ENCODE measurements around the gene ZSCAN4.

The ZSCAN4 gene, protein sequence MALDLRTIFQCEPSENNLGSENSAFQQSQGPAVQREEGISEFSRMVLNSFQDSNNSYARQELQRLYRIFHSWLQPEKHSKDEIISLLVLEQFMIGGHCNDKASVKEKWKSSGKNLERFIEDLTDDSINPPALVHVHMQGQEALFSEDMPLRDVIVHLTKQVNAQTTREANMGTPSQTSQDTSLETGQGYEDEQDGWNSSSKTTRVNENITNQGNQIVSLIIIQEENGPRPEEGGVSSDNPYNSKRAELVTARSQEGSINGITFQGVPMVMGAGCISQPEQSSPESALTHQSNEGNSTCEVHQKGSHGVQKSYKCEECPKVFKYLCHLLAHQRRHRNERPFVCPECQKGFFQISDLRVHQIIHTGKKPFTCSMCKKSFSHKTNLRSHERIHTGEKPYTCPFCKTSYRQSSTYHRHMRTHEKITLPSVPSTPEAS

DNA sequence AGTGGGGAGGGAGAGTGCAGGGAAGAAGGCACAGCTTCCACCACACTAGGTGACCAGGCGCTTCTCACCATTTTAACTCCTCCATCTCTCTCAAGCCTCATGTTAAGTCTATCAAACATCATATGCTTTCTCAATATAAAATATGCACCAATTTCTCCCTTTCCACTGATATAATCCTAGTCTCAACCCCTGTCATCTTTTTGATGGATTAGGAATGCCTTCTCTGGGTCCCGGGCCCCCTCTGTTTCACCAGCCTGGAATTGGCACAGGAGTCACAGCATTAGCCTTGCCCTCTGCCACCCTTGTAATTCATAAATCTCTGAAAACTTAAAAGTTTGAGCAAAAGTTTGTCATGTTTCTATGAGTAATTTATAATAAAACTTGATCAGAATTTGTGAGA lies at the start of gene ZSCAN4:
Gene ZSCAN4 (plus strand): TSS at position 301 of the 400 bp plus-strand sequence. CDS start 7,211 bp downstream, outside the sequence.
- no peak for DNase-seq

DNA sequence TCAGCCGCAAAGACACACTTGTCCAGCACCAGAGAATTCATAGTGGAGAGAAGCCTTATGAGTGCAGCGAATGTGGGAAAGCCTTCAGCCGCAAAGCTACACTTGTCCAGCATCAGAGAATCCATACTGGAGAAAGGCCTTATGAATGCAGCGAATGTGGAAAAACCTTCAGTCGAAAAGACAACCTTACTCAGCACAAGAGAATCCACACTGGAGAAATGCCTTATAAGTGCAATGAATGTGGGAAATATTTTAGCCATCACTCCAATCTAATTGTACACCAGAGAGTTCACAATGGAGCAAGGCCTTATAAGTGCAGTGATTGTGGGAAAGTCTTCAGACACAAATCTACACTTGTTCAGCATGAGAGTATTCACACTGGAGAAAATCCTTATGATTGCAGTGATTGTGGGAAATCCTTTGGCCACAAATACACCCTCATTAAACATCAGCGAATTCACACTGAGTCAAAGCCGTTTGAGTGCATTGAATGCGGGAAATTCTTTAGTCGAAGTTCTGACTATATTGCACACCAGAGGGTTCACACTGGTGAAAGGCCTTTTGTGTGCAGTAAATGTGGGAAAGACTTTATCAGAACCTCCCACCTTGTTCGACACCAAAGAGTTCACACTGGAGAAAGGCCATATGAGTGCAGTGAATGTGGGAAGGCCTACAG lies 47.9 kb upstream of the ZSCAN4 start:
- no peak for DNase-seq

DNA sequence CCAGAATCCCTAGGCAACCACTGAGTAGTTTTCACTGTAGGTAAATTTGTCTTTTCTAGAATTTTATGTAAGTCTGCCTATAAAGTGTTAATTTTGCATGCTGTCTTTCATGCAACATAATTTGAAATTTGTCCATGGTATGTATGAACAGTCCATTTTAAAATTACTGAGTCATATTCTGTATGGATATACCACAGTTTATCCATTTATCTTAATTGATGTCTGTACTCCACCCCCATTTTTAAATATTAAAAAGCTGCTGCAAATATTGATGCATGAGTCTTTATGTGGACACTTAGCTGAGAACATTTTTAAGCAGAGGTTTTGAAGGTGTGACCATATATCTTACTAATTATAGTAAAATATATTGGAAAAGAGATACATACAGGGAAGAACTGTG lies 45.6 kb upstream of the ZSCAN4 start:
- no peak for DNase-seq

DNA sequence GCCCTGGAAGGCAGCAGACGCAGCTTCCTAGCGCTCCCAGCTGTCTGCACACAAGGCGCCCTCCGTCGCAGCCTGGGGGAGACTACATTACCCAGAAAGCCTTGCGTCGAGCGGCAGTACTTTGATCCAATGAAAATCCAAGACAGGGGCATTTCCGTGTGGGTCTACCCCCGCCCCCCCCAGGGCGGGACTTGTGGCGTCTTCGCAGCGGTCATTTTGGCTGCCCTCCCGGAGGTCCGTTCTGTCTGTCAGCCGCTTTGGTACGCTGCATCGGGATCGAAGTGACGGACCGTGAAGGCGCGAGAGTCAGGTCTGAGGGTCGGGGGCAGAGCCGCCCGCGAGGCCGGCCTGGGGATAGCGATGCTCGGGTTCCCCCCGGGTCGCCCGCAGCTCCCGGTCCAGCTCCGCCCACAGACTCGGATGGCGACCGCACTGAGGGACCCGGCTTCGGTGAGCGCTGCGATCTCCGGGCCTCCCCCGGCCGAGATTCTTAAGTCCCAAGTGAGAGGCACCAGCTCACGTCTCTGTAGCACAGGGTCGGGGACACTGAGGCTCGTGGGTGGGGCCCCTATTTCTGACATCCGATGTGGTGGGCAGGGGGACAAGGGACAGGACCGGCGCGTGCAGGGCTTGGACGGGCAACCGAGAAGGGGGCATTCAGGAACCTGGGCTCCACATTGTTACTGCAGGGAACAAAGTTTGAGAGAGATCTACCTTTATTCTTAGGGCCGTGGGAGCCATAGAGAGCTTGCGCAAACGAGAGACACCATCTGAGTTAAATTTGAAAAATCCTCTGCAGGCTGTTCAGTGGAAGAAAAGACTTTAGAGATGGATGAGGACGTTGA lies 35.5 kb upstream of the ZSCAN4 start, which contains the start of gene ZNF211:
Gene ZNF211 (plus strand): TSS at position 182 of the 845 bp plus-strand sequence. CDS start 179 bp downstream, at position 361.
- DNase-seq = peak; percentile 76 to 87 (median 81)

DNA sequence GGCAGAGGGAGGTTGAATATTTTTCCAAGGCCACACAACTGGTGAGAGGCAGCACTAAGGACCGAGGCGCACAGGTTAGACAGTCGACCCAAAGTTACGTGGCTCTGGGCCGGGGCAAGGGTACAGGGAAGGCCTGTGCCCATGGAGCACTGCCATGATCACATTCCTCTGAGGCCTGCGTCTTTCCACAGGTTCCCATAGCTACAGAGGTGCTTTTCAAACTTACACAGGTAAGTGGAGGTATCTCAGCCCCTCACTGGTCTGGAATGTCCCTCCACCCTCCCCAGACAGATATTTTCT lies 35.0 kb upstream of the ZSCAN4 start:
- DNase-seq = no peak

DNA sequence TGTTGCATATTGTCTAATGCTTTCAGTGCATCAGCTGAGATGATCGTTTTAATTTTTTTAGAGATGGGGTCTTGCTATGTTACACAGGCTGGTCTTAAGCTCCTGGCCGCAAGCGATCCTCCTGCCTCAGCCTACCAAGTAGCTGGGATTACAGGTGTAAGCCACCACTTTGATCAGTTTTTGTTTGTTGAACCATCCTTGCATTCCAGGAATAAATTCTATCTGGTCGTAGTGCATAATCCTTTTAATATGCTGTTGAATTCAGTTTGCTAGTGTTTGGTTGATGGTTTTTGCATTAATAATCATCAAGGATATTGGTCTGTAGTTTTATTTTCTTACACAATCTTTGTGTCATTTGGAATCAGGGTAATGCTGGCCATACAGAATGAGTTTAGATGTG lies 31.4 kb upstream of the ZSCAN4 start:
- peak in 1 of 6 experiments; percentile 18 for DNase-seq

DNA sequence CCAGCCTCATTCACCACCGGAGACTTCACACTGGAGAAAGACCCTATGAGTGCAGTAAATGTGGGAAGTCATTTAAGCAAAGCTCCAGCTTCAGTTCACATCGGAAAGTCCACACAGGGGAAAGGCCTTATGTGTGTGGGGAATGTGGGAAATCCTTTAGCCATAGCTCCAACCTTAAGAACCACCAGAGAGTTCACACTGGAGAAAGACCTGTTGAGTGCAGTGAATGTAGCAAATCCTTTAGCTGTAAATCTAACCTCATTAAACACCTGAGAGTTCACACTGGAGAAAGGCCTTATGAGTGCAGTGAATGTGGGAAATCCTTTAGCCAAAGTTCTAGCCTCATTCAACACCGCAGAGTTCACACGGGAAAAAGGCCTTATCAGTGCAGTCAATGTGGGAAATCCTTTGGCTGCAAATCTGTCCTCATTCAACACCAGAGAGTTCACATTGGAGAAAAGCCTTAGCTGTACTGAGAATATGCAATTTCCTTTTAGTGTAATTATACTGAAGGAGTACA lies 27.0 kb upstream of the ZSCAN4 start:
- no peak for DNase-seq

DNA sequence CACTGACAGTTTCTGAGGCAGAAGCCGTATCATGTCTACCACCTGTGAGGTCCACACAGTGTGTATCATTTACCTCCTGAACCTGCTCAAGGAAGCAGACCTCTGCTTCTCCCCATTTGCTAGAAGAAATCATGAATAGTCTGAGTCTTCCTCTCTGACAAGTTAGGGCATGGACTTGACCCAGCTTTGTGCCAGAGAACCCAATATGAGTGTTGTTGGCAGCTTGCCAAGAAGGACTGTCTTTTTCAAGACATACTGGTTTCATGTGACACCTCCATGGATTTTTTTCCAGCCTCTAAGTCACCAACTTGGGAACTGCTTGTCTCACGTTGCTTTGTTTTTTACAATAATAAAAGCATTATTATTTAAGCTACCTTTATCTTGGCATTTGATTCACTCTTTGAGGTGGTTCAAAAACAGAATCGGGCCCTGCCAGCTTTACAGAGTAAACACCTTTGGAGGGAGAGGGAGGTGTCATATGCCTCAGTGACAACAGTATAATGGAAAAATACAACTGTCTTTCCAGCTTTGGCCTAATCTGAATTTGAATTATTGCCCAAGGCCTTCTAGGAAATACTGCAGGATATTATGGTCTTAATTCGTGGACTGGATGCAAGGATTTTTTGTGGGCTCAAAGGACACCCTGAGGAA lies 26.2 kb upstream of the ZSCAN4 start:
- no peak for DNase-seq

DNA sequence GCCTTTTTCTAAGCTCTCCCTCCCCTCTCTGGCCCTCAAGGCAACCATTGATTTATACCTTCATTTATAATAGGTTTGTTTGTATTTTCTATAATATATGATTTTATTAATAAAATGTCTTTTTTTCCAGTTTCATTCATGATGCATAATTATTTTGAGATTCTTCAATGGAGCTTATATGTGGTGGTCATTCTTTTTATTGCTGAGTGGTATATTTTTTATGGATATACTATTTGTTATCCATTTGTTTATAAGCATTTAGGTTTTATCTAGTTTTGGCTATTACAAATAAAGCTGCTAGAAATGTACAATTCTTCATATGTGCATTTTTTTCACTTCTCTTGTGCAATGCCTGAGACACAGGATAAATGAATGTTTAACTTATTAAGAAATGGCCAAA lies 25.0 kb upstream of the ZSCAN4 start:
- no peak for DNase-seq

DNA sequence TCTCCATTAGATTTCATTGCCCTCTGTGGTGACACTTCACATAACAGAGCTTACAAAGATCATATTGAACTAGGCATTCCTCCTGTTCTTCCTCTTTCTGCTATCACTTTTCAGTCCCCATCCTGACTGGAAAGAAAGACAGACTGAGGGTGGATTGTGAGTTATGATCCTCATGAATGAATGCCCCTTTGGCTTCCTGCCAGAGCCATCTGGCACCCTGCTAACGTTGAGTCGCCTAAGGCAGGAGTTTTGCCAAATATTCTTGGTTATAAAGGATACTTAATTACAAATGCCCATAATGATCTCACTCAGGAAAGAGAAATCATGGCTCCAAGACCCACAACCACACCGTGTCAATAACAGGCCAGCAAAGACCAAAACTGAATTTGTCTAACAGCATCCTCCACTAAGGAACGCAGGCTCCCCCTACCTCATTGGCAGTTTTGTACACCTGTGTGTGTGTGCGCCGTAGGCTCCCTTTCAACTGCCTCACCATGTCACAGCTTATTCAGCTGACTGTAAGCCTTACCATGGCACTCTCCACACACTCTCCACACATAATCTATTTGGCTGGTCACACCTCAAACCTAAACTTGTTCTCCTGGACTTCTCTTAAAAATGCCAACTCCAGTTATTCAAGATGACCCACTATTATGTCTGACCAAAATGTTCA lies 20.3 kb upstream of the ZSCAN4 start:
- DNase-seq = no peak

DNA sequence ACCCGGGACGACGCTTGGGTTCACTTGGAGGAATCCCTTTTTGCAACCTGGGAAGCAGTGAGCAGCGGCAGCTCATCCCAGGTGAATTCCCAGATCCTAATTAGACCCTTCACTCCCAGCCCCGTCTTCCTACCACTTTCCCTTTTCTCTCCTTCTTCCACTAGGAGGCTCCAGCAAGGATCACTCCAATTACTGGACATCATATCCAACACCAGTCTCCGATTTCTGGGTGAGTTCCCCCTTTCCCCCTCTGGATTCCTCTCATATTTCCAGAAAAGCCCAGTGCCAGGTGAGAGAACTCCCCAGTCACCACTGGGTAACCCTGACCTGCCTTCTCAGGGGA lies 17.1 kb upstream of the ZSCAN4 start:
- DNase-seq = no peak

DNA sequence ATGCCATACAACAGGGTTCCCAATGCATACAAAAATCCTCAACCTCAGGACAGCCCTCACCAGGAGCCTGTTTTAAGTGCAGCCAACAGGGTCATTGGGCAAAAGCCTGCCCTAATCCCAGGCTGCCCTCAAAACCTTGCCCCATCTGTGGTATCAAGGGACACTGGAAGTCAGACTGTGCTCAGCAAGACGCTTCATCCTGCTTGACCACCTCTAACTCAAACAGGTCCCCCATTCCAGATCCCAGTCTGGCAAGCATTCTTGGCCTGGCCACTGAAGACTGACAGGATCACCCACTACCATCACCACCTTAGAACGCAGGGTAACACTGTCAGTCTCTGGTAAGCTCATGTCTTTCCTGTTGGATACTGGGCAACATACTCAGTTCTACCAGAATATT lies 15.0 kb upstream of the ZSCAN4 start:
- no peak for DNase-seq

DNA sequence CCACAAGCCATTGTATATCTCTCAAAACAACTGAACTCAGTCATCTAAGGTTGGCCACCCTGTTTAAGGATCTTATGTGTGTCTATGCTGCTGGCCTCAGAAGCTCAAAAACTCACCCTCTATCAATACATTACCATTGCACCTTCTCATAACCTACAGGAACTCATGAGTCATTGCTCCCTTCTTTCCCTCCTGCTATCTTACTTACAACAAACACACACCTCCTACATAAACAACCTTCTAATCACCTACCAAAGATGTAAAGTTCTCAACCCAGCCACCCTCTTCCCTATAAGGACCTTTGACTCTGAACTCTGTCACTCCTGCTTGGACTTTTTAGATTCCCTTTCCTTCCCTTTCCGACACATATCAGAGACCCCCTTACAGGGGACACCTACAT lies 13.3 kb upstream of the ZSCAN4 start:
- DNase-seq = no peak

DNA sequence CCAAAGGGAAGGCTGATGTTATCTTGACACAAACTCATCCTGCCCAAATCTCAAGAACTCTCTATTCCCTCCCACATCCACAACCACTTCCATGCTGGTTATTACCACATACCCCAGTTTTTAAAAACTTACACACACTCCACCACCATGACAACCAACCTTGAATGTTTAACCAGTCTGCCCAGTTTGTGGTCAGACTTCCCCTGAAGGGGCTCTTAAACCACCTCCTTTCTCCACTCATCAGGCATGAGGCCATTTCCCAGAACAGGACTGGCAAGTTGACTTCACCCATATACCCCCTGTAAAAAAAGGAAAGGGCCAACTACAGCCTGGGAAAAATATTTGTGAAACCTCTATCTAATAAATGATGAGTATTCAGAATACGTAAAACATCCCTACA lies 12.4 kb upstream of the ZSCAN4 start:
- no peak for DNase-seq

DNA sequence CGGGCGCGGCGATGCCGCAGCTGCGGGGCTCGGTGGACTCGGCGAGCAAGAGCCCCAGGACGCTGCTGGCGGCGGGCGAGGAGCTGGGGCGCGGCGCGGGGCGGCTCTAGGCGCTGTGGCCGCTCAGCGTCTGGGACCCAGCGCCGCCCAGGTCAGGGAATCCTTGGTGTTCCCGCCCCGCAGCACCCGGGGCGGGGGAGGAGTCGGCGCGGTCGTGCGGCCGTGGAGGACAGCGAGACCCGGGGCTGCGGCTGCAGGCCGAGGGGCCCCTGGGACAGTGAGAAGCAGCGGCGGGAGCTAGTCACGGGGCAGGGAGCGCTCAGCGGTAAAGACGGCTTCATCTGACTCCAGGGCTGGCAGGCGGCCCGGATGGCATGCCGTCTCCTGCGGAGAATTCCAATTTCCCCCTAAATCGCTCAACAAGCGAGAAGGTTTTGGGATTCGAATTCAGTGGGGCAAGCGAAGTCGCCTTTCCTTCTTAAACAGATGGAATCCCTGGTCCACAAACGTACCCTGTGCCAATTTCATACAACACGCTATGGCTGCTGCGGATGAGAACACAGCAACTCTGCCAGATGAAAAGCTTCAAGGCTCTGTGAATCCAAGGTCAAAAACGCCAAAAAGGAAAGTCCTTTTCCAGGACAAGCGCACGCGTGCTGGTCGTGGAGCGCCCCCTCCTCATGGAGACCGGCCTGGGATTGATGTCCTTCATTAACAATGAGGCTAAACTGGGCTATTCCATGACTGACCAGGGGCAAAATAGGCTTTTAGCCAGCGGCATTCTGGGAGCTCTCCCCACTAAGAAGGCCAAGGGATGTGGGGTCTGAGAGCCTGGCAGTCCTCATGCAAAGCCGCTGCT lies 4.2 kb upstream of the ZSCAN4 start:
- DNase-seq = peak in 2 of 6 experiments; percentile 22 to 23

DNA sequence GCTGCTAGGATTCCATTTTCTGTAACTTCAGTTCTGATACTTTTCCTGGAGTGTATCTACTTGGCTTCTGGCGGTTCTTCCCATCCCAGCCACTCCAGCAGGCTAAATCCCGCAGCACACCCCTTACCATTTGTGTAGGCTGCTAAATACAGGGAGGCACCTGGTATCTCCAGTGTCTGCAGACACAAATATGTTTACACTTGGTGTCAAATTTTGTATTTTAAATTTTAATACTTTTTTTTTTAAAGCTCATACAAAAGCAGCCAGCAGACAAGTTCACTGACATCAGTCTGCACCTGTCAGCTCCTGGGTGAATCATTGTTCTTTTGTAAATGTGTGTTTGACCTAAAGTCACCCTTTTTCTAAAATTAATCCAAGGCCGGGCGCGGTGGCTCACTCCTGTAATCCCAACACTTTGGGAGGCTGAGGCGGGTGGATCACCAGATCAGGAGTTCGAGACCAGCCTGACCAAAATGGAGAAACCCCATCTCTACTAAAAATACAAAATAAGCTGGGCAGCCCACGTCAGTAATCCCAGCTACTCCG lies 3.4 kb upstream of the ZSCAN4 start:
- no peak for DNase-seq

DNA sequence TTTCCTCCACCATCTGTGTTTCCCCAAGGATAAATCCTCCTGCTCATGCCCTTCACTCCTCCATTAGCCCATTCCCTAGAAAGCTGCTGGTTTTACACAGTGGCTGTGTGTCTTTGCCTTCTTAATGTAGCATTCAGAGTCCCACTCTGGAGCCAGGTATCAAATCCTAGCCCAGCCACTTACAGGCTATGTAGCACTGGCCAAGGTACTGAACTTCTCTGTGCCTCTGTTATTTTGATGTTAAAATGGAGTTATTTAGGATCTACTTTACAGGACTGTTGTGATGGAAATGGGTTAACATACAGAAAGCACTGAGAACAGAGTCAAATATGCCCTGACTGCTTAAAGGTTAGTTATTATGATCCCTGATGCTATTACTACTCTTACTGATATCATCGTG lies 1.5 kb upstream of the ZSCAN4 start:
- no peak for DNase-seq

DNA sequence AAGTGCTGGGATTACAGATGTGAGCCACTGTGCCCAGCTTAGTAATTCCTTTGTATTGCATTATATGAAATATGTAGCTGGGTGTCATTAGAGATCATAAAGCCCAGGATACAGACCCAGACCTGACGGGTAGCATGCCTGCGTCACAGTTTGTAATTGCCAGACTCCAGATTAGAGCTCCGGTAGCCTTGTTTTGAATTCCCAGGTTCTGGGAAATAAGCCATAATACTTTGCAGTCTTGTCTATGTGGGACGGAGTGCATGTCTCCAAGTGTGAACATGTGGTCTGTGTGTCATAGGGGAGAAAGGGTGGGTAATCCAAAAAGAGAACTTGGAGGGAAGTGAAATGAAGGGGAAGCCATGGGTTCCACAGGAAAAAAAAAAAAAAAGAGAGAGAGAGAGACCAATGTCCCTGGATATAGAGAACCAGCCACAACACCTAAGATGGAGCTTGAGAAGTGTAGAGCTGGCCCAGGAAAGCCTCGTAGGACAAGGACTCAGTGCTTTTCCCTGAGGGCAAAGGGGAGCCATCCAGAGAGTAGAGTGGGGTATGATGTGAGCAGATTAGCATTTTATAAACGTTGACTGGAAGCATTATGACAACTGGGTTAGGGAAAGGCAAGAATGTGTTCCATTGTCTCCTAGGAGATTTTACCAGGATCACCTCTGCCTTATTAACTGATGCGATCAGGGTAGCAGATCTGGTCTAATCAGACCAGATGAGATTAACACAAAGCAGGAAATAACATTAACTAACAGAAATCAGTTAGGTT lies 2.6 kb downstream of the ZSCAN4 start:
- no peak for DNase-seq

DNA sequence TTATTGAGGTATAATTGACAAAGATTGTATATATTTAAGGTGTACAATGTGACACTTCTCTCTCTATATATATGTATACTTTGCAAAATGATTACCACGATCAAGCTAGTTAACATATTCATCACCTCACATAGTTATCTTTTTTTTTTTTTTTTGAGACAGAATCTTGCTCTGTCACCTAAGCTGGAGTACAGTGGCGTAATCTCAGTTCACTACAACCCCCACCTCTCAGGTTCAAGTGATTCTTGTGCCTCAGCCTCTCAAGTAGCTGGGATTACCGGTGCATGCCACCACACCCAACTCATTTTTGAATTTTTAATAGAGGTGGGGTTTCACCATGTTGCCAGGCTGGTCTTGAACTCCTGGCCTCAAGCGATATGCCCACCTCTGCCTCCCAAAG lies 3.7 kb downstream of the ZSCAN4 start:
- DNase-seq = no peak

DNA sequence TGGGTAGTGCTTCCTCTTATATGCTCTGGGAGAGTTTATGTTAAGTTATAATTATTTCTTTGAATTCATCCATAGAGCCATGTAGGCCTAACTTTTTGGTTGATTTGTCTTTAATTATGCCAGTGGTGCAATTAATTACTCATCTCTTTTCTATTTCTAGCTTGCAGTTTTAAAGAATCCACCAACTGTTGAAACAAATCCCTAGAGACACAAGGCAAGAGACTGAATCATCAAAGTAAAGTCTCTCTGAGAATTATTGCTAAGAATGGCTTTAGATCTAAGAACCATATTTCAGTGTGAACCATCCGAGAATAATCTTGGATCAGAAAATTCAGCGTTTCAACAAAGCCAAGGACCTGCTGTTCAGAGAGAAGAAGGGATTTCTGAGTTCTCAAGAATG lies 7.1 kb downstream of the ZSCAN4 start:
- DNase-seq = no peak
